OCI-LY7 (cell line): ENCODE measurements around the gene STAT4. TPM values are rescaled to one million over a fixed set of nuclear protein-coding genes. Genes with fewer than 3 reads are reported as not detected.

Source experiments
- BruUV-seq: library from RNA; stranded (reverse); fragments of 400-500 nt; replicated peaks from 2 replicates; lab custom pipeline; 2021; lab: Mats Ljungman, UMichigan
- CTCF ChIA-PET: fragments of 300-600 bp; sonication (Branson Sonifier 250); formaldehyde crosslinking; loops from one replicate; lab custom pipeline; 2022; ENCODE audit warnings: antibody characterized with exemption; ENCODE audit not compliant: unreplicated experiment; lab: Charles Lee
- POLR2A ChIA-PET: fragments of 300-600 bp; sonication (Branson Sonifier 250); formaldehyde crosslinking; loops from one replicate; lab custom pipeline; 2022; ENCODE audit warnings: antibody characterized with exemption; lab: Charles Lee
- DNase-seq: peaks from one replicate; pipeline ENCODE4 v3.0.0-alpha.2; 2015; ENCODE audit warnings: low spot score
- H2AFZ ChIP-seq: fragments of 200-600 bp; sonication (generic), shearing (Covaris generic); 2 replicates; pipeline ENCODE4 v1.6.1; 2014; ENCODE audit warnings: mild to moderate bottlenecking, antibody characterized with exemption, low read length, moderate library complexity
- H3K27ac ChIP-seq: fragments of 200-600 bp; sonication (generic); 2 replicates; pipeline ENCODE4 v1.5.1; 2014; ENCODE audit warnings: mixed run types, low read depth, mild to moderate bottlenecking, moderate library complexity, low read length, inconsistent platforms; ENCODE audit not compliant: poor library complexity, severe bottlenecking
- H3K36me3 ChIP-seq: fragments of 200-600 bp; sonication (generic); 2 replicates; pipeline ENCODE4 v1.6.1; 2014; ENCODE audit warnings: mild to moderate bottlenecking, antibody characterized with exemption, low read length, moderate library complexity, mixed read lengths; ENCODE audit not compliant: insufficient read depth
- H3K4me1 ChIP-seq: fragments of 200-600 bp; sonication (generic); 2 replicates; pipeline ENCODE4 v1.5.1; 2014; ENCODE audit warnings: mild to moderate bottlenecking, low read length; ENCODE audit not compliant: insufficient read depth, poor library complexity, severe bottlenecking
- H3K4me2 ChIP-seq: fragments of 200-600 bp; sonication (generic); 2 replicates; pipeline ENCODE4 v1.6.1; 2014; ENCODE audit warnings: mild to moderate bottlenecking, low read length
- H3K4me3 ChIP-seq: fragments of 200-600 bp; sonication (generic); 2 replicates; pipeline ENCODE4 v1.5.1; 2014; ENCODE audit warnings: mild to moderate bottlenecking, low read depth, low read length; ENCODE audit not compliant: poor library complexity, severe bottlenecking
- H3K79me2 ChIP-seq: fragments of 200-600 bp; sonication (generic); 2 replicates; pipeline ENCODE4 v1.6.1; 2016; ENCODE audit warnings: low read depth, mild to moderate bottlenecking, low read length, moderate library complexity, mixed read lengths; ENCODE audit not compliant: insufficient read depth
- H3K9me2 ChIP-seq: fragments of 200-600 bp; sonication (generic); 2 replicates; pipeline ENCODE4 v1.6.1; 2016; ENCODE audit warnings: mild to moderate bottlenecking, low read length, mixed read lengths; ENCODE audit not compliant: insufficient read depth
- H3K9me3 ChIP-seq: fragments of 200-600 bp; sonication (generic); 2 replicates; pipeline ENCODE4 v1.6.1; 2014; ENCODE audit warnings: mild to moderate bottlenecking, mixed run types, low read length, mixed read lengths
- H4K20me1 ChIP-seq: fragments of 200-600 bp; sonication (generic); 2 replicates; pipeline ENCODE4 v1.6.1; 2014; ENCODE audit warnings: mild to moderate bottlenecking, antibody characterized with exemption, low read length, moderate library complexity, mixed read lengths; ENCODE audit not compliant: insufficient read depth
- CTCF ChIP-seq: fragments of 200-600 bp; sonication (generic); conservative IDR thresholded peaks from 2 replicates; pipeline ENCODE4 v1.5.1; 2014; ENCODE audit warnings: mild to moderate bottlenecking, antibody characterized with exemption, low read length, moderate library complexity, mixed read lengths
- EZH2phosphoT487 ChIP-seq: fragments of 200-600 bp; sonication (generic); IDR thresholded peaks from 2 replicates; pipeline ENCODE4 v1.6.1; 2018; ENCODE audit warnings: low read depth, borderline replicate concordance, mild to moderate bottlenecking, mixed run types, antibody characterized with exemption, low read length, moderate library complexity, mixed read lengths
- intact Hi-C: fragments of 100-400 bp; cut with micrococcal nuclease; formaldehyde crosslinking; loops from one replicate; pipeline ENCODE4 v1.10.0; 2022; ENCODE audit not compliant: unreplicated experiment
- total RNA-seq, 2 experiments: library from RNA; depleted of rRNA in 1 of 2; stranded (reverse); fragments of >200 nt in 1 of 2; shearing (Covaris generic) in 1 of 2; gene quantifications; 2 replicates each; pipeline ENCODE4 v1.2.3, GENCODE V29; 2014 to 2022

STAT4 gene
- total RNA-seq, 2 experiments from 2014 or later, result not detected

- Histone ChIP-seq H3K79me2 (no peaks in the 10 kb centered on the region), H3K36me3 (peaks cover 90% of the 10 kb centered on the region), H4K20me1 (no peaks in the 10 kb centered on the region), H2AFZ (no peak overlapping the region), H3K4me2 (no peak overlapping the region), H3K27ac (no peak overlapping the region), H3K9me2 (no peaks in the 10 kb centered on the region), H3K4me1 (no peaks in the 10 kb centered on the region), H3K9me3 (no peaks in the 10 kb centered on the region), H3K4me3 (no peak overlapping the region)
- intact Hi-C loops, result no loop called here
- CTCF ChIA-PET, result no interaction called here
- TF ChIP-seq CTCF, result no peak
- TF ChIP-seq EZH2phosphoT487, result no peak
- DNase-seq, result no peak
- POLR2A ChIA-PET, result interaction anchor here (1.1 kb wide), 1 partner anchor 18 kb away, joined by 3 read pairs; no protein-coding TSS in a partner anchor
- no TSS peak for BruUV-seq
Observed at GRCh38 chr2:190994148-190994547, 156.6 kb downstream of the STAT4 start.

GRCh38 chr2:190993292-190993643, 157.5 kb downstream of the STAT4 start:
- H3K9me2 ChIP-seq, result no peaks in the 10 kb centered on the region
- no peaks in the 10 kb centered on the region for H3K9me3 ChIP-seq
- CTCF ChIA-PET, result no interaction called here
- POLR2A ChIA-PET, result no interaction called here
- no peak for DNase-seq
- no peaks in the 10 kb centered on the region for H3K79me2 ChIP-seq
- no peak overlapping the region for H3K4me2 ChIP-seq
- no peaks in the 10 kb centered on the region for H4K20me1 ChIP-seq
- intact Hi-C loops, result no loop called here
- H3K4me1 ChIP-seq, result no peaks in the 10 kb centered on the region
- TF ChIP-seq EZH2phosphoT487, result no peak
- TF ChIP-seq CTCF, result no peak
- H3K36me3 ChIP-seq, result peaks cover 90% of the 10 kb centered on the region
- H3K27ac ChIP-seq, result no peak overlapping the region
- no peak overlapping the region for H2AFZ ChIP-seq
- BruUV-seq, result no TSS peak
- H3K4me3 ChIP-seq, result no peak overlapping the region

DNA sequence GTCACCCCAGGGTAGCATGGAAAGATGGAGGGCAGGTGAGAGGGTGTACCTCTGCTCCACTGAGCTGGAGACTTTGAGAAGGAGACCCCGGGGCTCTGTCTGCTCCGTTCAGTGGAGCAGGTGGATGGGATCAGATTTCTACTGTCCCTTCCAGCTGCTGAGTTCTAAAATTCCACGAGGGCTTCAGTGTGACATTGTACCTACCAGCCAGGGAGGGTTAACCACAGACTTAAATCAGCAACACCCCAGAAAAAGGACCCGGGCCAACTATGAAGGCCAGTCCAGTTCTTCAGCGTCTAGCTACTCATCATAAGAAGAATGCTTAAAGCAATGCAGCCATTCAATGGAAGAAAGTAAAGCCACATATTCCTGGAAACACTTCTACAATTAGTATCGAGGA, 160.7 kb downstream of the STAT4 start:
- H3K9me2 ChIP-seq, result no peaks in the 10 kb centered on the region
- intact Hi-C loops, result no loop called here
- no peak overlapping the region for H3K4me2 ChIP-seq
- ChIA-PET POLR2A (interaction anchor here (0.8 kb wide), 1 partner anchor 22 kb away, joined by 3 read pairs; no protein-coding TSS in a partner anchor), CTCF (no interaction called here)
- TF ChIP-seq CTCF (no peak), EZH2phosphoT487 (no peak)
- BruUV-seq, result no TSS peak
- H3K4me1 ChIP-seq, result no peaks in the 10 kb centered on the region
- no peak overlapping the region for H3K4me3 ChIP-seq
- no peak overlapping the region for H3K27ac ChIP-seq
- no peaks in the 10 kb centered on the region for H3K79me2 ChIP-seq
- DNase-seq, result no peak
- no peaks in the 10 kb centered on the region for H3K9me3 ChIP-seq
- H3K36me3 ChIP-seq, result peaks cover 89% of the 10 kb centered on the region
- H4K20me1 ChIP-seq, result no peaks in the 10 kb centered on the region
- no peak overlapping the region for H2AFZ ChIP-seq
